VCaP (cell line): ENCODE results near the gene UBLCP1.
A peak's percentile ranks its signal among the peaks of the same experiment; 100 is the strongest.
"Not testable (repeated sequence)": the region's sequence is repeated elsewhere in the genome, so short reads cannot be mapped to it uniquely, and the experiment has no call there.

ENCODE experiments used
- H3K27ac ChIP-seq: fragments of 450-650 bp; 2 replicates; pipeline ENCODE4 v1.5.1; 2017
- TF ChIP-seq, protein P1 (sequence below): fragments of 450-650 bp; conservative IDR thresholded peaks from 2 replicates; pipeline ENCODE4 v1.5.1; 2017; ENCODE audit warnings: mild to moderate bottlenecking, moderate library complexity

UBLCP1 gene

GRCh38 chr5:159274676-159275075 lies 11.6 kb downstream of the UBLCP1 start:
- no peak overlapping the region for H3K27ac ChIP-seq
- TF ChIP-seq, protein P1, sequence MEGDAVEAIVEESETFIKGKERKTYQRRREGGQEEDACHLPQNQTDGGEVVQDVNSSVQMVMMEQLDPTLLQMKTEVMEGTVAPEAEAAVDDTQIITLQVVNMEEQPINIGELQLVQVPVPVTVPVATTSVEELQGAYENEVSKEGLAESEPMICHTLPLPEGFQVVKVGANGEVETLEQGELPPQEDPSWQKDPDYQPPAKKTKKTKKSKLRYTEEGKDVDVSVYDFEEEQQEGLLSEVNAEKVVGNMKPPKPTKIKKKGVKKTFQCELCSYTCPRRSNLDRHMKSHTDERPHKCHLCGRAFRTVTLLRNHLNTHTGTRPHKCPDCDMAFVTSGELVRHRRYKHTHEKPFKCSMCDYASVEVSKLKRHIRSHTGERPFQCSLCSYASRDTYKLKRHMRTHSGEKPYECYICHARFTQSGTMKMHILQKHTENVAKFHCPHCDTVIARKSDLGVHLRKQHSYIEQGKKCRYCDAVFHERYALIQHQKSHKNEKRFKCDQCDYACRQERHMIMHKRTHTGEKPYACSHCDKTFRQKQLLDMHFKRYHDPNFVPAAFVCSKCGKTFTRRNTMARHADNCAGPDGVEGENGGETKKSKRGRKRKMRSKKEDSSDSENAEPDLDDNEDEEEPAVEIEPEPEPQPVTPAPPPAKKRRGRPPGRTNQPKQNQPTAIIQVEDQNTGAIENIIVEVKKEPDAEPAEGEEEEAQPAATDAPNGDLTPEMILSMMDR = no peak

DNA sequence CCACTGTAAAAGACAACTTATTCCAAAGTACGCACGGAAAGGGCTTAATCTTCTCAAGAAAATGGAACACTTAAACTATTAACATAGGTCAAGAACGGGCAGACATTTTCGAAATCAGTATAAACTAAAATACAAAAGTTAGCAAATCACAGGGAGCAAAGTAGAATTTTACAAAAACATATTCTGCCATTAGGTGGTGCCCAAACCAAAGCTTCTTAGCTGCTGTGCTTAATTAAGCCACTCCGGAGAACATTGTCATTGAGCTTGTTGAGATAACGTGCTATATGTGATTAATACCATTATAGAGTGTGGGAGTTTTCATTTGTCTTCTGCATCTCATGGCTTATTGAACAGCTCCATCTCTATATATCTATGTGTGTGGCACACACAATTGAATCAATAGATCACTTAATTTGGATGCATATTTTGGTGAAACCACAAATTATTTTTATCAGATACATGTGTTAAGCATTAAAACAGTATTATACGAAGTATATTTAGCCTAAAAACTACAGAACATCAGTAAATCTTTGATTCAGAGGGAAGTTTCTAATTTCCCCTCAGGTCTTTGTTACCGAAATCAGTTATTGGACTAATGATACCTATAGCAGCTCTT lies 23.4 kb downstream of the UBLCP1 start:
- H3K27ac ChIP-seq = no peak overlapping the region
- TF ChIP-seq, protein P1 = peak; percentile 86

DNA sequence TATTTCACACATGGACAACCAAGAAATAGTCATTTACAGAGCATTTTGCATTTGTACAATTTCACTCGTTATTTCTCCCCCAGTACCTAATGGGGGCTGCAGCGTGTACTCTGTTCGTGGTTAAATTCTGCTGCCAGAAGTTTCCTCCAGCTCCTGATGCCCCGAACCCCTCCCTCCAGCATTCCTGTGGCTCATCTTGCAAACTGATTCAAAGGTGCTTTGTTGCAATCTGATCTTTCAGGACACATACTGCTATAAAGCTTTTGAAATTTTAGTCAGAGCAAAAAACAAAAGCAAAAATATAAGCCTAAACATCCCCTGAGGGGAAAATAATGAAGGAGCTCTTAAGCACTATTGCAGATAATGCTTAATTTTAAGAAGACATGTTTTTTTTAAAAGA lies 27.7 kb downstream of the UBLCP1 start:
- TF ChIP-seq, protein P1 = no peak
- no peak overlapping the region for H3K27ac ChIP-seq

- TF ChIP-seq, protein P1 = no peak
- H3K27ac ChIP-seq = no peak overlapping the region
These were observed 31.8 kb downstream of the UBLCP1 start for GRCh38 chr5:159294921-159295320.

DNA sequence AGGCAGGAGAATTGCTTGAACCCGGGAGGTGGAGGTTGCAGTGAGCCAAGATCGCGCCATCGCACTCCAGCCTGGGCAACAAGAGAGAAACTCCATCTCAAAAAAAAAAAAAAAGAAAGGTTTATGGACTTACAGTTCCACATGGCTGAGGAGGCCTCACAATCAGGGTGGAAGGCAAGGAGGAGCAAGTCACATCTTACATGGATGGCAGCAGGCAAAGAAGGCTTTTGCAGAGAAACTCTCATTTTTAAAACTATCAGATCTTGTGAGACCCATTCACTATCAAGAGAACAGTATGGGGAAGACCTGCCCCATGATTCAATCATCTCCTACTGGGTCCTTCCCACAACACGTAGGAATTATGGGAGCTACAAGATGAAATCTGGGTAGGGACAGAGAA lies 34.2 kb downstream of the UBLCP1 start:
- H3K27ac ChIP-seq = not testable (repeated sequence)

DNA sequence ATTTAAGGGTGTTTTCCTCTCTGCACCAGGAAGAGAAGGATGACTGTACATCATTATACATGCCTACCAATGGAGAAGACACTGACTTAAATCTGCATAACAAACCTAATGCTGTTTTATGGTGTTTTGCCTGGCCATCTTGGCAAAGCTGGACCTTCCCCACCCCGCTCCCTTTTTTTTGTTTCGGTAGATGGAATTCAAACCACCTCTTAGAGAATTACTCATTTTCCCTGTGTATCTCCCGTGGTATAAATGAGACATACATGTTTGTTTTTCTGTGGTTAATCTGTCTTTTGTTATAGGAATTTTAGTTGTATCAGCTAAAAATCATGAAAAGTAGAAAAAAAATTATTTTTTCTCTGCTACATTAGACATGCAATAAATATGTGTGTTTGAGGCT lies 38.4 kb downstream of the UBLCP1 start:
- TF ChIP-seq, protein P1 = no peak
- no peak overlapping the region for H3K27ac ChIP-seq

- H3K27ac ChIP-seq = not testable (repeated sequence)
These were observed 39.1 kb downstream of the UBLCP1 start for GRCh38 chr5:159301929-159302860.

DNA sequence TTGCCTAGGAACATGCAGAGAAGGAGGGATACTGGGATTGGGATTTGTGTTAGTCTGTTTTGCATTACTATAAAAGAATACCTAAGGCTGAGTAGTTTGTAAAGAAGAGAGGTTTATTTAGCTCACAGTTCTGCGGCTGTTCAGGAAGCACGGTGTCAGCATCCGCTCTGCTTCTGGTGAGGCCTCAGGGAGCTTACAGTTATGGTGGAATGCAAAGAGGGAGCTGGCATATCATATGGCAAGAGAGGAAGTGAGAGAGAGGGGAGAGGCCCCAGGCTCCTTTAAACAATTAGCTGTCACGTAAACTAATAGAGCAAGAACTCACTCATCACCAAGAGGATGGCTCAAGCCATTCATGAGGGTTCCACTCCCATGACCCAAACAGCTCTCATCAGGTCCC lies 40.2 kb downstream of the UBLCP1 start:
- H3K27ac ChIP-seq = no peak overlapping the region
- TF ChIP-seq, protein P1 = no peak
